GM12878 (cell line): ENCODE measurements around the gene RARB. TPM values are rescaled to one million over a fixed set of nuclear protein-coding genes. Genes with fewer than 3 reads are reported as not detected.

ENCODE experiments used
- ATAC-seq: fragments of 200-7000 bp; cut with Tn5 transposase; 3 replicates; pipeline ENCODE4 v1.9.1; 2020; ENCODE audit warnings: mild to moderate bottlenecking, moderate library complexity
- BruUV-seq: library from RNA; stranded (reverse); fragments of 400-500 nt; replicated peaks from 2 replicates; lab custom pipeline; 2021; lab: Mats Ljungman, UMichigan
- CTCF ChIA-PET: fragments of 300-600 bp; sonication (Branson Sonifier 250); formaldehyde crosslinking; extraction: SDS; loops from one replicate; lab custom pipeline; 2021; ENCODE audit warnings: inconsistent platforms; lab: Yijun Ruan, JAX
- POLR2A ChIA-PET: fragments of 350-600 bp; formaldehyde crosslinking; extraction: SDS; loops from one replicate; lab custom pipeline; 2021; ENCODE audit warnings: inconsistent platforms; lab: Charles Lee
- RAD21 ChIA-PET: fragments of 300-600 bp; sonication (Branson Sonifier 250); formaldehyde crosslinking; loops from one replicate; lab custom pipeline; 2023; ENCODE audit warnings: antibody characterized with exemption; ENCODE audit not compliant: unreplicated experiment; lab: Charles Lee
- SMC1A ChIA-PET: fragments of 300-600 bp; sonication (Branson Sonifier 250); formaldehyde crosslinking; loops from one replicate; lab custom pipeline; 2023; ENCODE audit not compliant: unreplicated experiment, uncharacterized antibody; lab: Charles Lee
- DNase-seq: peaks from one replicate; pipeline ENCODE4 v3.0.0-alpha.2; 2011; ENCODE audit warnings: low read depth, low spot score
- FAIRE-seq: peaks from 3 replicates; lab custom pipeline; 2011; peaks lifted over from hg19 to GRCh38; lab: Jason Lieb, UNC
- H2AFZ ChIP-seq: 2 replicates; pipeline ENCODE4 v1.6.0; 2011; ENCODE audit warnings: low read depth, low read length, control low read depth; ENCODE audit not compliant: control insufficient read depth
- H3K27ac ChIP-seq: 2 replicates; pipeline ENCODE4 v1.5.1; 2011; ENCODE audit warnings: control low read depth; ENCODE audit not compliant: control insufficient read depth, insufficient read depth
- H3K27me3 ChIP-seq, 2 experiments: replicated peaks in 1 of 2; 2 replicates each; pipeline versions ENCODE4 v1.6.0 to v1.6.1; 2011; ENCODE audit warnings: low read length in 1 of 2; ENCODE audit not compliant: control insufficient read depth in 2 of 2, insufficient read depth in 2 of 2
- H3K36me3 ChIP-seq, 2 experiments: 2 replicates each; pipeline ENCODE4 v1.5.1; 2011; ENCODE audit warnings: low read length in 1 of 2; ENCODE audit not compliant: control insufficient read depth in 2 of 2, insufficient read depth in 2 of 2
- H3K4me1 ChIP-seq: 2 replicates; pipeline ENCODE4 v1.6.1; 2011; ENCODE audit warnings: mild to moderate bottlenecking, low read length, moderate library complexity, mixed read lengths; ENCODE audit not compliant: control insufficient read depth, insufficient read depth
- H3K4me2 ChIP-seq: 2 replicates; pipeline ENCODE4 v1.6.0; 2011; ENCODE audit warnings: control low read depth; ENCODE audit not compliant: control insufficient read depth, insufficient read depth
- H3K4me3 ChIP-seq: fragments of 200-600 bp; sonication (generic); 2 replicates; pipeline ENCODE4 v1.5.1; 2016
- H3K79me2 ChIP-seq: 2 replicates; pipeline ENCODE4 v1.6.0; 2011; ENCODE audit warnings: low read length; ENCODE audit not compliant: control insufficient read depth, insufficient read depth
- H3K9ac ChIP-seq: 2 replicates; pipeline ENCODE4 v1.8.0; 2011; ENCODE audit warnings: low read length, control low read depth, mixed read lengths; ENCODE audit not compliant: control insufficient read depth, insufficient read depth
- H3K9me3 ChIP-seq: replicated peaks from 3 replicates; pipeline ENCODE4 v1.5.1; 2011; ENCODE audit warnings: mild to moderate bottlenecking, low read length; ENCODE audit not compliant: control insufficient read depth, insufficient read depth
- H4K20me1 ChIP-seq: 2 replicates; pipeline ENCODE4 v1.6.0; 2011; ENCODE audit not compliant: control insufficient read depth, insufficient read depth
- CHD2 ChIP-seq: IDR thresholded peaks from 2 replicates; pipeline ENCODE4 v1.6.1; 2011; ENCODE audit warnings: low read depth, low read length, improper control_type of control experiment, borderline replicate concordance
- CHD4 ChIP-seq: fragments of 200-600 bp; sonication (generic); IDR thresholded peaks from 2 replicates; pipeline ENCODE4 v1.6.1; 2016; ENCODE audit warnings: mild to moderate bottlenecking
- MEF2B ChIP-seq: fragments of 450-650 bp; IDR thresholded peaks from 2 replicates; pipeline ENCODE4 v1.6.1; 2018; ENCODE audit warnings: mild to moderate bottlenecking, moderate library complexity; ENCODE audit not compliant: partially characterized antibody, poor library complexity, severe bottlenecking
- NR2C2 ChIP-seq: IDR thresholded peaks from 2 replicates; pipeline ENCODE4 v1.6.1; 2011; ENCODE audit warnings: borderline replicate concordance, low read depth; ENCODE audit not compliant: control insufficient read depth, insufficient read length
- SP1 ChIP-seq: IDR thresholded peaks from one replicate; pipeline ENCODE4 v1.6.1; 2011; ENCODE audit warnings: low read depth, low read length
- WGBS: methylation state at CpG from one replicate; pipeline ENCODE4 v1.1.6; 2016; ENCODE audit warnings: low lambda C conversion rate; ENCODE audit not compliant: insufficient replicate concordance, insufficient coverage; ENCODE audit errors: missing lambda C conversion rate; 5-methylcytosine and 5-hydroxymethylcytosine counted together
- in situ Hi-C: fragments of 300-500 bp; cut with MboI; formaldehyde crosslinking; loops from 9 replicates; pipeline ENCODE4 v1.14.3; 2018; ENCODE audit warnings: mixed read lengths
- intact Hi-C: fragments of 100-400 bp; cut with micrococcal nuclease; formaldehyde crosslinking; loops from one replicate; pipeline ENCODE4 v1.14.2; 2022; ENCODE audit not compliant: unreplicated experiment
- polyA plus RNA-seq, 11 experiments: library from polyadenylated mRNA; depleted of rRNA in 4 of 11; unstranded in 6 of 11; stranded (reverse) in 5 of 11; fragments of >200 nt; fragmentation: Nextera tagmentation in 4 of 11; fragmentation: Illumina TruSeq in 1 of 11; extraction: Ambion mirVana in 4 of 11; extraction: Trizol in 1 of 11; gene quantifications; 1 replicate in 1 of 11; 2 replicates in 10 of 11; pipeline versions ENCODE4 v1.2.1 to v1.2.3, GENCODE V29; 2011 to 2016; ENCODE audit warnings: inconsistent platforms in 2 of 11, missing spikeins in 2 of 11, low read depth in 1 of 11
- total RNA-seq, 4 experiments: library from RNA; depleted of rRNA in 3 of 4; stranded (reverse); fragments of >200 nt in 3 of 4; fragmentation: Illumina TruSeq in 1 of 4; extraction: Trizol in 1 of 4; gene quantifications; 2 replicates each; pipeline versions ENCODE4 v1.2.1 to v1.2.3, GENCODE V29; 2013 to 2021
- TF ChIP-seq, protein P1 (sequence below): IDR thresholded peaks from 2 replicates; pipeline ENCODE4 v1.6.1; 2012; ENCODE audit warnings: low read depth, low read length, improper control_type of control experiment
- TF ChIP-seq, protein P2 (sequence below): fragments of 450-650 bp; IDR thresholded peaks from 2 replicates; pipeline ENCODE4 v1.6.1; 2018; ENCODE audit warnings: mild to moderate bottlenecking, low read depth, moderate library complexity; ENCODE audit not compliant: partially characterized antibody
- TF ChIP-seq, protein P3 (sequence below): fragments of 450-650 bp; formaldehyde crosslinking; IDR thresholded peaks from 2 replicates; pipeline ENCODE4 v1.4.0; 2020; ENCODE audit warnings: mild to moderate bottlenecking, moderate library complexity

The RARB gene
- total and polyA plus RNA-seq, 10 of the 15 experiments (the other 5 are each of a cell fraction or from before 2014, with no cell fraction given) = 0.05 to 0.06 TPM; not detected in 8

DNA sequence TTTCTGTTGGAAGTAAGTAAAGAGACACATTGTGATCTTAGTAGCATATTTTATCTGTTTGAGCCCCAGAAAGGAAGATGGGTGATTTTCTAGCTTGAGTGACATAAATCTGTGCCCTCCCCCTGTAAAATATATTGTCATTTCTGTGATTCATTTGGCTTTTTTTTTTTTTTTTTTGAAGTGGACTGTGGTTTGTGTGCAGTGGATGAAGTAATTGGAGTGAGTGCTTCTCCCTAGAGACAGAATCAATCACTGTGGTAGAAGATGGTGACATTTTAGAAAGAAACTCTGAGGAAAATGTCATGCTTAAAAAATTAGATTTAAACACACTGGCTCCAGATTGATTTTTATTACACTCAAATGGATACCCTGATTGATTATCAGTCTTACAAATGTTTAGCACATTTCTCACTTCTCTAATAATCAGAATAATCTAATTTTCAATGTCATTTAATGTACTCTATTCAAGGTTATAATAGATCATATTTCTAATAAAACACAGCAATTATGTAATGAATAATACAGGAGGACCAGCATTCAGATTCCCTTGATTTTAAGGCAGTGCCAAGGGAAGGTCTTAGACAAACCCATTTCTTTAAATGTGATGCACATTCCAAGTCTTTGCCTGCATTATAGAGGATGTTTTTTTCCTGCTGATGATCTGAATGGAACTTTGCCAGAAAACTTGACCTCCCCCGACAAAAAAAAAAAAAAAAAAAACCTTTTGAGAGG, 120.0 kb downstream of the RARB start:
- Histone ChIP-seq H4K20me1 (no peaks in the 10 kb centered on the region), H3K9me3 (no peaks in the 10 kb centered on the region), H2AFZ (no peak overlapping the region), H3K79me2 (no peaks in the 10 kb centered on the region), H3K4me1 (no peaks in the 10 kb centered on the region), H3K36me3 (no peaks in the 10 kb centered on the region), H3K4me2 (no peak overlapping the region)
- RAD21 ChIA-PET = no interaction called here
- in situ Hi-C loops = no loop called here
- intact Hi-C loops = no loop called here
- CTCF ChIA-PET = no interaction called here
- SMC1A ChIA-PET = no interaction called here
- TF ChIP-seq CHD4 (no peak), NR2C2 (no peak), CHD2 (no peak), SP1 (no peak), MEF2B (no peak)
- TF ChIP-seq, protein P1, sequence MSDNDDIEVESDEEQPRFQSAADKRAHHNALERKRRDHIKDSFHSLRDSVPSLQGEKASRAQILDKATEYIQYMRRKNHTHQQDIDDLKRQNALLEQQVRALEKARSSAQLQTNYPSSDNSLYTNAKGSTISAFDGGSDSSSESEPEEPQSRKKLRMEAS = no peak
- TF ChIP-seq, protein P2, sequence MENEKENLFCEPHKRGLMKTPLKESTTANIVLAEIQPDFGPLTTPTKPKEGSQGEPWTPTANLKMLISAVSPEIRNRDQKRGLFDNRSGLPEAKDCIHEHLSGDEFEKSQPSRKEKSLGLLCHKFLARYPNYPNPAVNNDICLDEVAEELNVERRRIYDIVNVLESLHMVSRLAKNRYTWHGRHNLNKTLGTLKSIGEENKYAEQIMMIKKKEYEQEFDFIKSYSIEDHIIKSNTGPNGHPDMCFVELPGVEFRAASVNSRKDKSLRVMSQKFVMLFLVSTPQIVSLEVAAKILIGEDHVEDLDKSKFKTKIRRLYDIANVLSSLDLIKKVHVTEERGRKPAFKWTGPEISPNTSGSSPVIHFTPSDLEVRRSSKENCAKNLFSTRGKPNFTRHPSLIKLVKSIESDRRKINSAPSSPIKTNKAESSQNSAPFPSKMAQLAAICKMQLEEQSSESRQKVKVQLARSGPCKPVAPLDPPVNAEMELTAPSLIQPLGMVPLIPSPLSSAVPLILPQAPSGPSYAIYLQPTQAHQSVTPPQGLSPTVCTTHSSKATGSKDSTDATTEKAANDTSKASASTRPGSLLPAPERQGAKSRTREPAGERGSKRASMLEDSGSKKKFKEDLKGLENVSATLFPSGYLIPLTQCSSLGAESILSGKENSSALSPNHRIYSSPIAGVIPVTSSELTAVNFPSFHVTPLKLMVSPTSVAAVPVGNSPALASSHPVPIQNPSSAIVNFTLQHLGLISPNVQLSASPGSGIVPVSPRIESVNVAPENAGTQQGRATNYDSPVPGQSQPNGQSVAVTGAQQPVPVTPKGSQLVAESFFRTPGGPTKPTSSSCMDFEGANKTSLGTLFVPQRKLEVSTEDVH = no peak
- TF ChIP-seq, protein P3, sequence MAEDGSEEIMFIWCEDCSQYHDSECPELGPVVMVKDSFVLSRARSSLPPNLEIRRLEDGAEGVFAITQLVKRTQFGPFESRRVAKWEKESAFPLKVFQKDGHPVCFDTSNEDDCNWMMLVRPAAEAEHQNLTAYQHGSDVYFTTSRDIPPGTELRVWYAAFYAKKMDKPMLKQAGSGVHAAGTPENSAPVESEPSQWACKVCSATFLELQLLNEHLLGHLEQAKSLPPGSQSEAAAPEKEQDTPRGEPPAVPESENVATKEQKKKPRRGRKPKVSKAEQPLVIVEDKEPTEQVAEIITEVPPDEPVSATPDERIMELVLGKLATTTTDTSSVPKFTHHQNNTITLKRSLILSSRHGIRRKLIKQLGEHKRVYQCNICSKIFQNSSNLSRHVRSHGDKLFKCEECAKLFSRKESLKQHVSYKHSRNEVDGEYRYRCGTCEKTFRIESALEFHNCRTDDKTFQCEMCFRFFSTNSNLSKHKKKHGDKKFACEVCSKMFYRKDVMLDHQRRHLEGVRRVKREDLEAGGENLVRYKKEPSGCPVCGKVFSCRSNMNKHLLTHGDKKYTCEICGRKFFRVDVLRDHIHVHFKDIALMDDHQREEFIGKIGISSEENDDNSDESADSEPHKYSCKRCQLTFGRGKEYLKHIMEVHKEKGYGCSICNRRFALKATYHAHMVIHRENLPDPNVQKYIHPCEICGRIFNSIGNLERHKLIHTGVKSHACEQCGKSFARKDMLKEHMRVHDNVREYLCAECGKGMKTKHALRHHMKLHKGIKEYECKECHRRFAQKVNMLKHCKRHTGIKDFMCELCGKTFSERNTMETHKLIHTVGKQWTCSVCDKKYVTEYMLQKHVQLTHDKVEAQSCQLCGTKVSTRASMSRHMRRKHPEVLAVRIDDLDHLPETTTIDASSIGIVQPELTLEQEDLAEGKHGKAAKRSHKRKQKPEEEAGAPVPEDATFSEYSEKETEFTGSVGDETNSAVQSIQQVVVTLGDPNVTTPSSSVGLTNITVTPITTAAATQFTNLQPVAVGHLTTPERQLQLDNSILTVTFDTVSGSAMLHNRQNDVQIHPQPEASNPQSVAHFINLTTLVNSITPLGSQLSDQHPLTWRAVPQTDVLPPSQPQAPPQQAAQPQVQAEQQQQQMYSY (CRISPR knock-in tag) = no peak
- TF ChIP-seq, all 136 proteins: peak for 0
- ATAC-seq = no peak
- no peak for DNase-seq
- BruUV-seq = no TSS peak
- Histone ChIP-seq H3K27me3 (peaks cover 0 to 10% of the 10 kb centered on the region in 2 experiments; a peak in 2 of 4 replicates), H3K4me3 (no peak overlapping the region), H3K9ac (no peak overlapping the region), H3K27ac (no peak overlapping the region)
- POLR2A ChIA-PET = no interaction called here
- WGBS = 33% methylated on average over 1 of the region's 1 CpG
- no peak for FAIRE-seq
